SHP77 treated with DMSO at 0.1 percent for 48 hours (cell line): ENCODE measurements around the gene LOXL1.

Experiments used
- DNase-seq: peaks from one replicate; lab custom pipeline; 2025; lab: John Stamatoyannopoulos, UW

Gene LOXL1

DNA sequence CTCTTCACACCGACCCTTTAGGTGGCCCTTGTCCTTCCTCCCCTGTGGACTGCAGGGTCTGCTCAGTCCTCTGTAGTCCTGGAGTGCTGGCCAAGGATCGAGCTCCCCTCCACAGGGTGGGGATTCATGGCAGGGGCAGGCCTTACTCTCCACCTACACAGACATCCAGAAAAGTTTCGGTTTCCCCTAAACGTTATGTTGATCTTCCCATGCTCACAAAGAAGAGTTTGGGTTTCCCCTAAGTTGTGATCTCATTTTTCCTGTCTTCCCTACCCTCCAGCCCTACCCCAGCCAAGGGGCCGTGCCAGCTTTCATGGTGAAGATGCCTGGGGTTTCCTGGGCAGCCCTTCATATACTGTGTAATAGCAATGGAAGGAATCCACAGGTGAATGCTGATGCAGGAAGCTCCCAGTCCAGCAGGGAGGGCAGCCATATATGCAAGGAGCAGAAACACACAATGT lies 55.5 kb downstream of the LOXL1 start:
- DNase-seq = no peak

DNA sequence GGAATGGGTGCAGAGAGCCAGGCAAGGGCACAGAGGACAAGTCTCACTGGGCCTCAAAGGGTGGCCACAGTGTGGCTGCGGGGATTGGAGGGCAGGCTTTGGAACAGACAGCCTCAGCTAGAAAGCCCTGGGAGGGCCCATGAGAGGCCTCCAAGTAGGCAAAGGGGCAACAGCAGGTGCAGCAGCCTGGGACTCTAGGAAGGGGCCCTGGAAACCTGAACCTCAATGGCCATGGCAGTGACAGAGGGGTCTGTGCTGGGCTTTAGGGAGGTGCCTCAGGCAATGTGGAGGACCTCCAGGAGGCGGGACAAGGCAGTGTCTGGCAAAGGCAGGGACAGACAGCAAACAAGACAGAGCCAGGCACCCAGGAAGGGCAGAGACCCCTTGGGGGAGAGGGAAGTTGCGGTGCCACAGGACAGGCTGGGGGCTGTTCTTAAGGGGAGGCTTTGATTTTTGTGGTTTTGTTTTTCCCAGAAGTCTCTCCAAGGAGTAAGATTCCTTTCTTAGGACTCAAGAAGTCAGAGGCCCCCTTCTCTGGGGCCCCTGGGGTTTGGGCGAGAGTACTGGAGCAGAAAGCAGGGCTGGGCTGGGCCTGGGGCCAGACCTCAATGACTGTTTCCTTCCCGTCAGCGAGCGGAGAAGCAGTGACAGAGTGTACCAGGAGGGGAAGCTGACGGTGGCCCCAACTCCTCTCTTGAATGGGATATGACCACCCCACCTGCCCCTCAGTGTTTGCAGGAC lies 56.1 kb downstream of the LOXL1 start:
- DNase-seq = no peak

DNA sequence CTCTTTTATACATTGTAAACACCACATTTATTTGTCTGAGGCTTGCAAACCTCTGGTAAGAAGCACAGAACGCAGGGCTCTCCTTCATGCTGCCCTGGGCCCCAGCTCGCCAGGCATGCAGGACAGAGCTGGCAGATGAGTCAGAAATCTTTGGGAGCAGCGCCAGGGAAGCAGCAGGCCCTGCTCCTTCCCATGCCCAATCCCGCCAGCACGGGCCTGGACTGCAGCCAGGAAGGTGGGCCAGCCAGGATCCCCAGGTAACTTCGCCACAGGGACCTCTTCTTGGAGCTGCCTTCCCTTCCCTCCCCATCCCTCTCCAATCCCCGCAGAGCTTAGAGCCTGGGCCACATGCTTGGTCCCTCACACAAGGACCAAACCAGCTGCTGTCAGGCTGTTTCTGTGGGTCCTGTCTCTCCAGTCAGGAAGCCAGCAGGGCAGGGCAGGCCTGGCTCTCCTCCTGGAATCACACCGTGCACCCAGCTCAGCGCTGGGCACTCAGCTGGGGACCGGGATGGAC lies 57.0 kb downstream of the LOXL1 start:
- DNase-seq = no peak

DNA sequence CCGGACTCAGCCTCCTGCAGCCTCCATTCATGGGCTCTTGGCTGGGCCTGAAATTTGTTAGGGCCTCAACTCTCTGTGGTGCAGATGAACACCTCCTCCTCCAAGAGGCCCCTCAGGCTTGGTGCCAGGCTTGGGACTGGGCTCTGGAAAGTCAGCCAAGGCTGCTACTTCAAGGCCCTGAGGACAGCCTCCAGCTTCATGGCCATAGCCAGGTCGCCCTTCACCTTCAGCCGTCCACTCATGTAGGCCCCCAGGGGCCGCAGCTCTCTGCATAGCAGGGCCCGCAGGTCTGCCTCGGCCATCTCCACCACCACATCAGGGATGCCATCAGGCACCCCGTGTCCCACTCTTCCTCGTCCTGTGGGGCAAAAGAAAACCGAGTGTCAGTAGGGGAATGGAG lies 57.5 kb downstream of the LOXL1 start:
- no peak for DNase-seq

DNA sequence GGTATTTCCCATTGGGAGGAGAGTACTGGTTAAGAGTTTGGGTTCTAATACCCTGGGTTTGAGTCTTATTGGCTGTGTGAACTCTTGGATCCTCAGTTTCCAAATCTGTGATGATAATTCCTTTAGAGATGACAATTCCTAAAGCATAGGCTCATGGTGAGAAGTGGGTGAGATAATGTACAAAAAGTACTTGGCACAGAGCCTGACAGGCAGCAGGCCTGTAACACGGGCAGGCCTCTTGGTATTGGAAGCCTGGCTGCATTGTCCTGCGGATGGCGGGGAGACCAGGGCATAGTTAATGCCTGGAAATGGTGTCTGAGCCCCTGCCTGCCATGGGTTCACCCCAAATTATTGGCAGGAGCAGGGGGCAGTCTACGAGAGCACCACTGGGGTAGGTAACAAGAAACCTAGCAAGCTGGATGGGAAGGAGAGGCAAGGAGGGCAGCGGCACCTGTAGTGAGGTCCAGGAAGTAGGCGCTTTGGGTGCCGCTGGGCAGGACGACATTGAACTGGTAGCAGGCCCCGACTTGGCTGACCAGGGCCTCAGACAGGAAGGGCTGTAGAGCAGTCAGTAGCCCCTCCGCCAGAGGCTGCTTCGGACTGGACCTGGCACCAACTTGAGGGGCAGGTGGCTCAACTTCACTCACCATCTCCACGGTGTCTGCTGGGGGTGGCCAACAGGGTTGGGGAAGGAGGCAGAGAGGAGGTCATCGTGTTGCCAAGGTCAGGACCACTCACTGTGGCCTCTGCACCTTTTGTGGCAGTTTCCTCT lies 58.1 kb downstream of the LOXL1 start:
- no peak for DNase-seq

DNA sequence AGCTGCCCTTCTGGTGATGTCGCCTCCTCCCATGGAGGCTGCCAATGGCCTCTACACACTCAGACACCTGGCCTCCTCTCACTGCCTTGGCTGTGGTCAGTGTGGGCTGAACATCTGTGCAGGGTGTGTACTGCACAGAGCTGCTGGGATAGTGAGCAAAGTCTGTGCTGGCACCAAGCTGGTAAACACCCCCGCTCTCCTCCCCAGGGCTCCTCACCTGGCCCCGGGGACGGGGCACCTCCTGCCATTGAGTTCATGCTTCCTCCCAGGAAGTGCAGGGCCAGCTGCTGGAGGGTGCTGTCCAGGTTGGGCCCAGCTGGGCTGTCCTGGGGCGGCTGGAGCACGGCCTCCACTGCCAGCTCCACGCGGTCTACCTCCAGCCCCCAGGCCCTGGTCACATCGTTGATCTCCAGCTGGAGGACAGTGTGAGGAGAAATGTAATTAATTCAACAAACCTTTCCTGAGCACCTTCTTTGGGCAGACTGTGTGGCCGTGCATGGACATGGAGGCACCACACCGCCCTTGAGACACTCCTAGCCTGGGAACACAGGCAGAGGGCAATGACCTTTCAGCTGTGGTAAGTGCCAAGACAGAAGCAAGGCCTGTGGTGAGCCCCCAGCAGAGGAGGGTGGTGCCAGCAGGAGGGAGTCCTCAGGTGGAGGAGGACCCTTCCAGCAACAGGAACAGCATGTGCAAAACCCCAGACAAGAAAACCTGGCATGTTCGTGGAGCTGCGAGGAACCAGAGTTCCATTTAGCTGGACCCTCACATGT lies 59.0 kb downstream of the LOXL1 start:
- no peak for DNase-seq

DNA sequence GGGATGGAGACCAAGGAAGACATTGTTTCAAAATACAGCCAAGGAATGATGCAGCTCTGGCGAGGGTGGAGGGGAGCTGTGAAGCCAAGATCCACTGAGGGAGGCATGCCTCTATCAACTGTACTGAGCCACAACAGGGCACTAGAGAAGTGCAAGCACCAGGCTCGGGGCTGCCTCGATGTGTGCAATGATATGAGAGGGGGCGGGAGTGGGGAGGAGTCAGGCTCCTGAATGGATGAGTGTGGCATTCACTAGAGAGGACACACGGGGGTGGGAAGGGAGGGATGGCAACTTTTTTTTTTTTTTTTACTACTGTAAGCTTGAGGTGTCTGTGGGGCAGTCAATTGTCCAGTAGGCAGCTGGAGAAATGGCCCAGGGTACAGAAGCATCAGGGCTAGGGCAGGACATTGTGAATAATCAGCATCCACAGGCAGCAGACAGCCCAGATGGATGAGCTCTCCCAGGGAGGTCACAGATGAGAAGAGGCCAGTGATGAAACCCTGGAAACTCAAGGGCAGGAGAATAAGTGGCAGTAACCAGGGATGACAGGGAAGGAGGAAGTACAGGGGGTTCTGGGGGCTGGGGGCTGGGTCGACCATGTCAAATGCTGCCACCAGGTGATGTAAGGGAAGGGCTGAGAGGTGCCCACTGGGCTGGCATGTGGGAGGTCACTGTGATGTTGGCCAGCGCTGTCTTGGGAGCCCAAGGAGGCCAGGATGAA lies 60.0 kb downstream of the LOXL1 start:
- no peak for DNase-seq

DNA sequence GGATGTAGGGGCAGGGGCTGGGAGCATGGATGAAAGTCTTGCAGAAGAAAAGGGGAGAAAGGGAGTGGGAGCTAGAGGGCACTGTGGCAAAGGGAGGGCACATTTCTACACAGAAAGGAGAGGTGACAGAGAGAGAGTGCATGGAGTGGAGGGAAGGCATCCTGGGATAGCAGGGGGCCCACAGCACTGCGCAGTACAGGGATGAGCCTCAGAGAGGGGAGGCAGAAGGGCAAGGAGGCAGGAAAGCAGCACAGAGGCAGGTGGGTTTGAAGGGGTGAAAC lies 60.5 kb downstream of the LOXL1 start:
- DNase-seq = no peak

DNA sequence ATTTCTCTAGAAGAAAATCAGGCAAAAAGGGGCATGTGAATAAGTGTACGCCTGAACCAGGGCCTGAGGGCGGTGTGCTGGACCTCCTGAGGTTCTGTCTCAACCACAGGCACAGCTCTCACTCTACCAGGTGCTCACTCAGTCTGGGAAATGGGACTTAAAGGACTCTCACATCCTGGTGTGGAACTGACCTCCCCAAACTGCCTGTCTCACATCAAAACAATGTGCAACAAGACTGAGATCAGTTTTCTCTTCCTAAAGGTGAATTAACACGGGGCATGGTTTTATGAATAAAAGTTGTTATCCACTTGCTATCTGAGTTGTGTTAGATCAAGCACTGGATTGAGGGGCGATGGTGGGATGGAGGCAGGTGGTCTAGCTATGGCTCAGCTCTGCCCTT lies 61.0 kb downstream of the LOXL1 start:
- no peak for DNase-seq

DNA sequence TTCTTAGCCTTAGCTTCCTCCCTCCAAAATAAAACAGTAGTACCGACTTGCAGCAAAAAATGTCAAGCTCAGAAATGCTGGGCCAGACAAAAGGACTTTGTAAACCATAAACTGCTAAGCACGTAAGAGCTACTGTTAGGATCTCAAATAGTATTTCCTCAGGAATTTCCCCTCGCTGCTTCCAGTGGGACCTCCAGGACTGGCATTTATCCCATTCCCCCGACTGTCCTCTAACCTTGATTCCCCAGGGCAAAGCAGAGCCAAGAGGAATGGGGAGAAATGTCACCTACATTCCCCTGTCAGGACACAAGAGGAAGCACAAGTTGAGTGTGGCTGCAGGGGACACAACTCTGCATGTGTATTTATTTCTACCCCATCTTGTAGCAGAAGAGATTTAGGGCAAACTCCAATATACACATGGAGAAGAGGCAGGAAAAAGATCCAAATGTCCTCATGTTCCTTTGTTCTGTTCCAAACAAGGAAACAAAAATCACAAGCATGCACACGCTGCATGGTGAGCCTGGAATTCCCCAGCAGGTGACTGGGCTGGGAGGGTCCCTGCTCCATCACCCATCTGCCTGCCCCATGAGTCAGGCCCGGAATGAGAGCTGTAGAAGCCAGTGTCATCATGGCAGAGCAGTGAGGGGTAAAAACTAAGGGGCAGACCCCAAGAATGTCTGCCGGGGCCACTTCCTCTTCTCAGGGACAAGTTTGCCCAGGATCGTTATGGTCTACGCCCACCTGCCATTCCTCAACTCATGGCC lies 61.6 kb downstream of the LOXL1 start:
- no peak for DNase-seq

DNA sequence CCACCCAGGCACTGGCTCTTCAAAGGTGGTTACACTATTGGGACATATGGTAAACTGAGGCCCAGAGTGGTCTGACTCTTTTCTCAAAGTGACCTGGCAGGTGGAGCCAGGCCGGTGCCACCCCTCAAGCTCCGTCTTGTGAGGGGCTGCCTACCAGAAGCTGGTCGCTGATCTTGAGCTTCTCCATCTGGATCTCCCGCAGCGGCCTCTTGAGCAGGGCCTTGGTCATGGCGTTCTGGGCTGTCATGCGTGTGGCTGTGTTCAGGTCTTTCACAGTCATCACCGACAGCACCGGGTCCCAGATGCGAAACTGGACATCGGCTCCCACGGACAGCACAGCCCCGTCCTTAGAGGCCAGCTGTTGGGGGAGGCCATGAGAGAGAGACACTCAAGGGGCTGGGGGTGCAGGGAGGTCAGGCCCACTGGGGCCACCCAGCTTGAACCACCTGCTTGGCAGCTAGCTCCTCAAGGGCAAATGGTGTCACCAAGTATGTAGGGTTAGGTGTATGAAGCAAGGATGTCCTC lies 62.2 kb downstream of the LOXL1 start:
- no peak for DNase-seq

DNA sequence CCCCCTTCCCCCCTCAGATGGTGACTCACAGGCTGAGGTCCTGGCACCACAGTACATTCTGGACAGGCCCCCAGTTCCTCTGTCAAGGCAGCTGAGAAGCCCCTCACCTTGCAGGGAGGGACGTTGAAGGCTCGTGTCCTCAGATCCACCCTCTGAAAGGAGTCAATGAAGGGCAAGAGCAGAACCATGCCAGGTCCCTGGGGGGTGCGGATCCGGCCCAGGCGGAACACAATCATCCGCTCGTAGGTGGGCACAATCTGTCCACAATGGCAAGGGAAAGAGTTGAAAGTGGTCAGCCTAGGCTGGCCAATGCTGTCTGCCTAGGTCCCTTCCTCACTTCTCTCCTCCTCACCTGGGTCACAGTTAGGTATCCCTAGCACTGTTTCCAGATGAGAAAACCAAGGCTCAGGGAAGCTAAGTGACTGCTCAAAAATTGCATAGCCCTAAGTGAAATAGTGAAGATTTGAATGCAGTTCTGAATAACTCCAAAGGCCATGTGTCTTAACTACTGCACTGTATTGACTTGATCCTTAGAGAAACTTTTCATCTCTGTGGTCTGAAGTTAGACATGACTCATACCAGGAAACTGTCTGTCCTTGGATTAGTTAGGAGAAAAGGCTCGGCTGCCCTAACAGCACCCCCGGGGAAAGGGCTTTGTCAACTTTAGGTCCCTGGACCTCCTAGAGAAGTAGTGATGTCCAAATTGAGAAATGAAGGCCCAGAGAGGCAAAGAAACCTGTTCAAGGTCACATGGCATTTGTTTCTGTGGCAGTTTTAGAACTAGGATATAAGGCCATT lies 62.9 kb downstream of the LOXL1 start:
- no peak for DNase-seq

DNA sequence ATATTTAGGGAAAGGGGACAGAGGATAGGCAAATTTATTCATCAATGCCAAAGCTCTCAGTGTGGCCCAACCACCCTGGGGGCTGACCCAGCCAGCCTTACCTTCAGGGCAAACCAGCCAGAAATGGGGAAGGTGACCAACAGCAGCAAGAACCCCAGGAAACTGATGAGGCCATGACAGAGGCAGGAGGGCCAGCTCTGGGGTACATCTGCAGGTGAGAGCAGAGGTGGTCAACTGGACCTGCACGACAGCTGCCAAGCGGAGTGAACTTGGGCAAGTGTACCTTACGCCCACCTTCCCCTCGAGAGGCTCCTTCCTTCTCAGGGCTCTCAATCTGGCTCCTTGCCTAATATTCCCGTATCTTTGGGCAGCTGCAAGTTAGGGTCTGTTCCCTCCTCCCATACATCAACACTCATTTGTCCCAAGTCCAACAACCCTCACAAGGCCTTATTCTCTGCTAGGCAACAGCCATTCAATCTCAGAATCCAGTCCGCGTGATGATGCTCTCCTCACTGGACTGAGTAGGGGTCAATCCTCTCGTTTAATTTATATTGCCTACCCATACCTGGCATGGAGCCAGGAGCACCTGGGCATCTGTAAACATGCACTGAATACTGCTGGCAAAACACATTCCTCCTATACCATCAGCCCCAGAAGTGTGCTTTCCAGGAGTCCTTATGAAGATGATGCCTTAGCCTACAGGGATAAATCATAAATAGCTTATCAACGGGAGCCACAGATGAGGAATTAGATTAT lies 64.2 kb downstream of the LOXL1 start:
- no peak for DNase-seq

DNA sequence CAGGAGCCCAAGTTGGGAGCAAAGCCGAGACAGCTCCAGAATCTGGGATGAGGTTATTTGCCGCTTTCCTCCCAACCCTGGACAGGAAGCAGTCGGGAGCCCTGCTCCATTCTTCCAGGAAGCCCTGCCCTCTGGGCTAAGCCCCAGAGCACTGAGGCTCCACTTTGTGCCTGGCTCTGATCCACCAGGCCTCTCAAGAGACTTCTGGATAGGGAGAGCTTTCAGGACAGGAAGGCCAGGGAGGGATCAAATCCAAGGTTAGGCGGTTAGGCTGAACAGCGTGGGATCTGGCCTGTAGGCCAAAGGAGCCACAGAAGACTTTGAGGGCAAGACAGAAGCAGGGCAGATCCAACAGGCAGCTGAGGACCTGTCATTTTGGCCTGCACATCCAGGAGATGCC lies 65.0 kb downstream of the LOXL1 start:
- DNase-seq = no peak

DNA sequence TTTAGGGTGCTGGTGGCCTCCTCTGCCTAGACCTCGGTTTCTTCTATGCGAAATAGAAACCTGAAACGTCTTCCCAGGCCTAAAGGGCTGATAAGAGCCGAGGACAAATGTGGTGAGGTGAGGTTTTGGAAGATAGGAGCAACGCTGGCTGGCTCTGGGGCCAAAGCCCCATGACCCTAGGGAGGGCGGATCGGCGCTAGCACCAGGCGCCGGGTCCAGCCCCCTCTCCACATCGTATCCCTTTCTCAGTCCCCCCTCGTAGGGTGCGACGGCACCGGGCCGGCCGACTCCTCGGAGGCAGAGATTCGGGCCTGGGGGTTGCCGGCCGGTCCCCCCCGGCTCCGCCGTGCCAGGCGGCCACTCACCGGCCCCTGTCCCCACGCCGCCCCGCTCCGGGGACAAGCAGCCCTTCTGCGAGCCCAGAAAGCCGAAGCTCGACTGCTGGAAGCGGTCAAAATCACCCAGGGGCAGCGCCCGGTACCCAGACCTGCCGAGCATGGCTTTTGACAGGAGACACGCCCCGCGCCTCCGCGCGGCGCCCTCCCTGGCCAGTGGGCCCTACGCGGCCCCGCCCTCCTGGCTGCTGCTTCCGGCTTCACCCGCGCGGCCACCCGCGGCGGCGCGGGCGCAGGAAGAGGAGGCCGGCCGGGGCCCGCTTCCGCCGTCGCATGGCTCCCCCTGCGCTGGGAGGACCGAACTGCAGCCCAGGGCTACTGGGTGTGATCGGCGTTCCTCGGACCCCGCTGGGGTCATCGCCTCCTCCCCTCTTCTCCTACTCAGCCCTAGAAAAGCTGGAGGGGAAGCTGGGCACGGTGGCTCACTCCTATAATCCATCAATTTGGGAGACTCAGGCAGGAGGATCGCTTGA lies 65.7 kb downstream of the LOXL1 start, which contains the start of gene STOML1:
Gene STOML1 (minus strand): TSS at position 570 of the 868 bp plus-strand sequence. CDS start 72 bp downstream, at position 498.
- peak; percentile 74 for DNase-seq

DNA sequence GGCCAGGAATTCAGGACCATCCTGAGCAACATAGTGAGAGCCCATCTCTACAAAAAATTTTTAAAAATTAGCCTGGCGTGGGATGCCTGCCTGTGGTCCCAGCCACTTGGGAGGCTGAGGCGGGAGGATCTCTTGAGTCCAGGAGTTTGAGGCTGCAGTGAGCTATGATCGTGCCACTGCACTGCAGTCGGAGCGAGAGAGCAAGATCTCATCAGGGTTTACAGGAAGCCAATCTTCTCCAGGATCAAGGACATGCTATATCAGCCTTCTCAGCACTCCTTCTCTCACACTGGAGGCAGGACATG lies 66.3 kb downstream of the LOXL1 start:
- no peak for DNase-seq

DNA sequence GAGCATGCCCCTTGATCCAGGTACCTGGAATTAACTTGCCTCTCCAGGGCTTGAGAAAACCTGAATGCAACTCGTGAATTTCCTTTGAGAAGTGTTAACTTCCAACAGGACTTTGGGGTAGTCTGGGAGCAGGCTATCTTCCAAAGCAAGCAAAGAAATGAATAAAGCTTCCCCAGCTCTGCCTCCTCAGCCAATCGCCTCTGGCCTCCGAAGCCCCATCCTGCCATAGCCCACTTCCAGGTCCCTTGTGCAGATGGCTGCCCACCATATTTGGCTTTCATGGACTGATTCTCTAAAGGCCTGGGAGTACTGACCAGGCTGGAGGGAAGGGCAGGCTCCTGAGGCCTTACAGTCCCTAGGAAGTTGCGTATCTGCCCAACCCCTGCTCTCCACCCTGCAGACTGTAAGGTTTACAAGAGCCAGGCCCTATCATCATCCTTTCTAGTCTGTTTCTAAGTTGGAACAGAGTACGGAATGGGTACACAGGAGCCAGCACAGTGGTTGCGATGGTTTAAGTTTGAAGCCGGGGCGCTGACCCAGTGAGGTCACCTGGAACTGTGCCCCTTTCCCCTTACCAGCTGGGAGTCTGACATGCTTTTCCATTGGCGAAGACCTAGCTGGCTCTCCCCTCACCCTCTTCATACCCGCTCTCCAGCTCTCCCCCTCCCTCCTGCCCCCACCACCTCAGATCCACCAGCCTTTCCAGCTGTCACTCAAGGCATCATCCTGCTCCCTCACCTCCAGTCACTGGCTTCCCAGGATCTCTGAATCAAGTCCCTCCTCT lies 67.1 kb downstream of the LOXL1 start:
- DNase-seq = no peak

DNA sequence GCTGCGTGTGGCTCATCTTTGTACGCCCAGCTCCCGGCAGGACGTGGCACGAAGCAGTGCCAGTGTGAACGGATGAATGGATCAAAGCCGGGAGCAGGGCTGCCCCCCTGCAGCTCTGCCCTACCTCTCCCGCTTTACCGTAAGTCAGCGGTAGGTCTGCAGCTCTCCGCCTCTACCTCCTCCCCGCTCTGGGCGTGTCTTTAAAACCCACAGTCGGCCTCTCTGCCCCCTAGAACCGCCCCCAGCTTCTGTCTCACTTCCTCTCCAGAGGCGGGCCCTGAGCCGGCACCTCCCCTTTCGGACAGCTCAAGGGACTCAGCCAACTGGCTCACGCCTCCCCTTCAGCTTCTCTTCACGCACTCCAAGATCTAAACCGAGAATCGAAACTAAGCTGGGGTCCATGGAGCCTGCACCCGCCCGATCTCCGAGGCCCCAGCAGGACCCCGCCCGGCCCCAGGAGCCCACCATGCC lies 68.2 kb downstream of the LOXL1 start, which contains the start of gene PML:
Gene PML (plus strand): TSS at position 304 of the 471 bp plus-strand sequence. CDS start 97 bp downstream, at position 401.
- DNase-seq = peak; percentile 78
